HepG2 (cell line): ENCODE data around the gene NEURL1B. TPM values are rescaled to one million over a fixed set of nuclear protein-coding genes. Genes with fewer than 3 reads are reported as not detected.

Source experiments
- ATAC-seq: fragments of 200-7000 bp; cut with Tn5 transposase; 3 replicates; pipeline ENCODE4 v1.9.1; 2020; ENCODE audit warnings: mild to moderate bottlenecking, moderate library complexity
- BruUV-seq: library from RNA; stranded (reverse); fragments of 400-500 nt; replicated peaks from 2 replicates; lab custom pipeline; 2021; lab: Mats Ljungman, UMichigan
- CTCF ChIA-PET: fragments of 300-600 bp; formaldehyde crosslinking; extraction: SDS; loops from one replicate; lab custom pipeline; 2021; ENCODE audit warnings: low total read pairs, inconsistent platforms, low intra/inter-chr PET ratio; lab: Yijun Ruan, JAX
- POLR2A ChIA-PET: fragments of 350-600 bp; sonication (Branson Sonifier 250); formaldehyde crosslinking; loops from one replicate; lab custom pipeline; 2020; ENCODE audit warnings: antibody characterized with exemption, inconsistent platforms; lab: Yijun Ruan, JAX
- DNase-seq: peaks from one replicate; pipeline ENCODE4 v3.0.0-alpha.2; 2015; ENCODE audit warnings: low spot score
- FAIRE-seq: peaks from 3 replicates; lab custom pipeline; 2011; peaks lifted over from hg19 to GRCh38; lab: Jason Lieb, UNC
- H2AFZ ChIP-seq: one replicate; pipeline ENCODE4 v1.6.1; 2011; ENCODE audit warnings: low read length, inconsistent platforms
- H3K27ac ChIP-seq: fragments of 300-600 bp; 3 replicates; pipeline ENCODE4 v1.8.0; 2011; ENCODE audit warnings: mixed run types, mild to moderate bottlenecking, mixed read lengths, low read length, inconsistent platforms; ENCODE audit not compliant: insufficient read depth; ENCODE audit errors: extremely low read length
- H3K27me3 ChIP-seq, 2 experiments: fragments of 200-600 bp in 1 of 2; 2 replicates in 1 of 2; 3 replicates in 1 of 2; pipeline versions ENCODE4 v1.6.0 to v1.8.0; 2011; ENCODE audit warnings: low read length in 2 of 2, mild to moderate bottlenecking in 2 of 2, moderate library complexity in 2 of 2, inconsistent platforms in 1 of 2; ENCODE audit not compliant: insufficient read depth in 2 of 2, control insufficient read depth in 1 of 2
- H3K36me3 ChIP-seq, 2 experiments: fragments of 200-600 bp in 1 of 2; replicated peaks in 1 of 2; 2 replicates in 1 of 2; 3 replicates in 1 of 2; pipeline versions ENCODE4 v1.5.1 to v1.8.0; 2011; ENCODE audit warnings: low read length in 2 of 2, inconsistent platforms in 1 of 2; ENCODE audit not compliant: insufficient read depth in 2 of 2, control insufficient read depth in 1 of 2
- H3K4me1 ChIP-seq: 2 replicates; pipeline ENCODE4 v1.5.1; 2012; ENCODE audit warnings: low read length, inconsistent platforms; ENCODE audit not compliant: insufficient read depth
- H3K4me2 ChIP-seq: 2 replicates; pipeline ENCODE4 v1.6.0; 2011; ENCODE audit warnings: low read depth, low read length, inconsistent platforms
- H3K4me3 ChIP-seq, 3 experiments: fragments of 200-600 bp in 1 of 3; sonication (generic), shearing (Covaris generic) in 1 of 3; replicated peaks in 1 of 3; 2 replicates each; pipeline ENCODE4 v1.5.1; 2011 to 2016; ENCODE audit warnings: low read length in 3 of 3, inconsistent platforms in 2 of 3, low read depth in 2 of 3, mild to moderate bottlenecking in 2 of 3, control low read depth in 1 of 3, mixed read lengths in 1 of 3; ENCODE audit not compliant: insufficient read depth in 1 of 3
- H3K79me2 ChIP-seq: one replicate; pipeline ENCODE4 v1.6.1; 2011; ENCODE audit warnings: low read length, inconsistent platforms; ENCODE audit not compliant: insufficient read depth
- H3K9ac ChIP-seq: 2 replicates; pipeline ENCODE4 v1.6.0; 2011; ENCODE audit warnings: mild to moderate bottlenecking, low read depth, low read length, inconsistent platforms; ENCODE audit not compliant: insufficient read depth
- H3K9me3 ChIP-seq: 2 replicates; pipeline ENCODE4 v1.5.1; 2012; ENCODE audit warnings: mild to moderate bottlenecking, low read length
- H4K20me1 ChIP-seq: 2 replicates; pipeline ENCODE4 v1.6.0; 2011; ENCODE audit warnings: inconsistent platforms, mild to moderate bottlenecking, low read length, moderate library complexity; ENCODE audit not compliant: insufficient read depth
- RELA ChIP-seq: sonication (generic); formaldehyde crosslinking; IDR thresholded peaks from 2 replicates; pipeline ENCODE4 v1.4.0; 2020; ENCODE audit warnings: missing genetic modification reagents
- ZNF572 ChIP-seq: sonication (generic); formaldehyde crosslinking; IDR thresholded peaks from 2 replicates; pipeline ENCODE4 v1.5.1; 2020; ENCODE audit warnings: mild to moderate bottlenecking, missing genetic modification reagents
- ZNF770 ChIP-seq: sonication (generic); formaldehyde crosslinking; IDR thresholded peaks from 2 replicates; pipeline ENCODE4 v1.5.0; 2020; ENCODE audit warnings: mild to moderate bottlenecking, missing genetic modification reagents
- WGBS: methylation state at CpG from one replicate; pipeline ENCODE4 v1.1.6; 2017; ENCODE audit warnings: low lambda C conversion rate; 5-methylcytosine and 5-hydroxymethylcytosine counted together
- in situ Hi-C: cut with HindIII; loops from 2 replicates; pipeline ENCODE4 v1.10.0; 2017; ENCODE audit warnings: low pct_unique_long_range_greater_than_20kb; ENCODE audit not compliant: extremely low pct_ligation_motif_present
- intact Hi-C: fragments of 100-400 bp; cut with micrococcal nuclease; formaldehyde crosslinking; loops from one replicate; pipeline ENCODE4 v1.10.0; 2022; ENCODE audit not compliant: unreplicated experiment
- polyA plus RNA-seq, 8 experiments: library from polyadenylated mRNA; depleted of rRNA in 3 of 8; stranded (reverse) in 7 of 8; unstranded in 1 of 8; fragments of >200 nt; fragmentation: Illumina TruSeq in 4 of 8; extraction: Trizol in 4 of 8; gene quantifications; 2 replicates each; pipeline versions ENCODE4 v1.2.1 to v1.2.3, GENCODE V29; 2011 to 2016; ENCODE audit warnings: low read depth in 4 of 8, missing spikeins in 1 of 8, mixed read lengths in 1 of 8; ENCODE audit not compliant: insufficient read depth in 1 of 8
- total RNA-seq, 5 experiments: library from RNA; depleted of rRNA; stranded (reverse); fragments of >200 nt; fragmentation: Illumina TruSeq; extraction: Trizol; gene quantifications; 2 replicates each; pipeline ENCODE4 v1.2.3, GENCODE V29; 2016; ENCODE audit warnings: low read depth in 1 of 5

NEURL1B gene
- total and polyA plus RNA-seq, 2 of the 13 experiments (the other 11 are each of a cell fraction or from before 2014, with no cell fraction given) = 0.09 to 0.13 TPM

GRCh38 chr5:172707285-172708182, 66.5 kb downstream of the NEURL1B start (continued):
- no peak for TF ChIP-seq RELA

GRCh38 chr5:172708183-172708505, 67.1 kb downstream of the NEURL1B start:
- no peak overlapping the region for H3K4me2 ChIP-seq
- no peaks in the 10 kb centered on the region for H3K9me3 ChIP-seq
- in situ Hi-C loops = loop anchor here (10.0 to 25.0 kb wide), 2 partner anchors 429 to 497 kb away; partner anchors contain the start of gene BNIP1
- CTCF ChIA-PET = interaction anchor here (0.8 to 2.1 kb wide), 3 partner anchors 224 to 496 kb away, joined by 3 to 7 read pairs (median 3); no protein-coding TSS in a partner anchor
- H3K4me3 ChIP-seq = no peak overlapping the region
- H3K27ac ChIP-seq = no peak overlapping the region
- no peaks in the 10 kb centered on the region for H4K20me1 ChIP-seq
- H3K36me3 ChIP-seq = no peaks in the 10 kb centered on the region
- H3K27me3 ChIP-seq = peaks cover 2 to 17% of the 10 kb centered on the region in 2 experiments; a peak in 4 of 5 replicates
- DNase-seq = no peak
- no peak for TF ChIP-seq ZNF572 (CRISPR knock-in tag)
- peak; percentile 27; the same call in 1 of the 2 replicates for TF ChIP-seq ZNF770 (CRISPR knock-in tag)
- TF ChIP-seq, all 625 proteins: peak for 1
- Histone ChIP-seq H3K9ac (no peak overlapping the region), H3K79me2 (no peaks in the 10 kb centered on the region), H2AFZ (no peak overlapping the region), H3K4me1 (peaks cover 22% of the 10 kb centered on the region)
- WGBS = 19% methylated on average over 8 of the region's 8 CpGs
- FAIRE-seq = no peak
- intact Hi-C loops = no loop called here
- BruUV-seq = no TSS peak
- POLR2A ChIA-PET = no interaction called here
- ATAC-seq = no peak
